GM19328 (cell line): ENCODE measurements around the gene RALGAPA2.
"Not testable (repeated sequence)": the region's sequence is repeated elsewhere in the genome, so short reads cannot be mapped to it uniquely, and the experiment has no call there.

Source experiments
- ATAC-seq: cut with Tn5 transposase; IDR thresholded peaks from one replicate; pipeline ENCODE4 v1.9.1; 2021; ENCODE audit warnings: mild to moderate bottlenecking, moderate library complexity; ENCODE audit not compliant: unreplicated experiment

RALGAPA2 gene

DNA sequence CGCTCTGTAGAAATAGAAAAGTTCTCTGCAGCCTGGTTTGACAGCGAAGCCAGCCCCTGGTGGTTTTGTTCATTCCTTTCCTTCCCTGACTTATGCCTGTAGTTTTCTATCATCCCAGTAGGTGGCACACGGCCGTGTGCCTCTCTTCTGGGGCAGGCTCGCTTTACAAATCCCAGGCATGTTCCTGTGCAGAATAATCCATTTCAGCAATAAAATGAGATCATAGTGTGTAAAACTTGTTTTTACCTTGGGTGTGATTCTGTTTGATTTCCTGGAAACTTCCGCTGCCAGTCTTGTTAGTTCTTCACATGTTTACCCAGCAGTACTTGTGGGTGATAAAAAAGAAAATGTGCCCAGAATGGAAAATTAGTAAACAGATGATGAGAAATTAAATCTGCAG, 352.0 kb downstream of the RALGAPA2 start:
- ATAC-seq: no peak

DNA sequence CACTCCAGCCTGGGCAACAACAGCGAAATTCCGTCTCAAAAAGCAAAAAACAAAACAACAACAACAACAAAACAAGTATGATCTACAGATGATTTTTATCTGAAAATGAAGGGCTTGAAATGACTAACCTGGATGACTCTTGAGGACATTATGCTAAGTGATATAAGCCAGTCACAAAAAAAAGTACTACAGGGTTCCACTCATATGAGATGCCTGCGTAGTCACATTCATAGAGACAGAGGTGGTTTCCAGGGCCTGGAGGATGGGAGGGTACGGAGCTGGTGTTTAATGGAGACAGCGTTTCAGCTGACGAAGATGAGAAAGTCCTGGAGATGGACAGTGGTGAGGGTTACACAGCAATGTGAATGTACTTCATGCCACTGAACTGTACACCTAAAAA, 352.8 kb downstream of the RALGAPA2 start:
- ATAC-seq: no peak

- no peak for ATAC-seq
Measured at GRCh38 chr20:20358801-20359200, 353.6 kb downstream of the RALGAPA2 start.

DNA sequence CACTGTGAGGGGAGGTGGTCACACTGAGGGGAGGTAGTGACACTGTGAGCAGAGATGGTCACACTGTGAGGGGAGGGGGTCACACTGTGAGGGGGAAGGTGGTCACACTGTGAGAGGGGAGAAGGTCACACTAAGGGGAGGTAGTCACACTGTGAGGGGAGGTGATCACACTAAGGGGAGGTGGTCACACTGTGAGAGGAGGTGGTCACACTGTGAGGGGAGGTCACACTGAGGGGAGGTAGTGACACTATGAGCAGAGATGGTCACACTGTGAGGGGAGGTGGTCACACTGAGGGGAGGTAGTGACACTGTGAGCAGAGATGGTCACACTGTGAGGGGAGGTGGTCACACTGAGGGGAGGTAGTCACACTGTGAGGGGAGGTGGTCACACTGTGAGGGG, 356.9 kb downstream of the RALGAPA2 start:
- not testable (repeated sequence) for ATAC-seq

DNA sequence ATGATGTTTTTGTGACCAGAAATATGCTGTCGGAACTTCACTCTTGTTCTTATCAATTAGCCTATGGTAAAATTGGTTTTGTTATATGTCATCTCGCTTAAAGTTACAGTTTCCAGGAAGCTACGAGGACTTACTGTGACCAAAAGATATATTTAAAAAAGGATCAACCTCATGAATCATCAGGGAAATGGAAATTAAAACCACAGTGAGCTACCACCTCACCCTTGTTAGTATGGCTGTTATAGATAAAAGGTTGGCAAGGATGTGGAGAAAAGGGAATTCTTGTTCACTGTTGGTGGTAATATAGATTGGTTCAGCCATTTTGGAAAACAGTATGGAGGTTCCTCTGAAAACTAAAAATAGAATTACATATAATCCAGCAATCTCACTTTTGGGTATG, 358.9 kb downstream of the RALGAPA2 start:
- ATAC-seq: no peak

DNA sequence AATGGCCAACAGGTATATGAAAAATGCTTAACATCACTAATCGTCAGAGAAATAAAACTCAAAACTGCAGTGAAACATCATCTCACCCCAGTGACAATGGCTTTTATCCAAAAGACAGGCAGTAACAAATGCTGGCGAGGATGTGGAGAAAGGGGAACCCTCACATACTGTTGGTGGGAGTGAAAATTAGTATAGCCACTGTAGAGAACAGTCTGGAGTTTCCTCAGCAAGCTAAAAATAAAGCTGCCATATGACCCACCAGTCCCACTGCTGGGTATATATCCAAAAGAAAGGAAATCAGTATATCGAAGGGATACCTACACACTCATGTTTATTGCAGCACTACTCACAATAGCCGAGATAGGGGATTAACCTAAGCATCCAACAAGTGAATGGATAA, 368.0 kb downstream of the RALGAPA2 start:
- no peak for ATAC-seq

- no peak for ATAC-seq
Measured at GRCh38 chr20:20343932-20344331, 368.5 kb downstream of the RALGAPA2 start.
